Body of pancreas (tissue), 4 donors: ENCODE results near the gene TMEM97. TPM values are rescaled to one million over a fixed set of nuclear protein-coding genes. Genes with fewer than 3 reads are reported as not detected.

Experiments
- ATAC-seq: fragments of 150-250 bp; one replicate; pipeline ENCODE4 v1.9.1; 2016
- DNase-seq, 4 donors: peaks; one replicate each; pipeline ENCODE4 v3.0.0-alpha.2; 2019
- H3K27ac ChIP-seq, 4 donors: fragments of 200-600 bp; sonication (generic); 1 replicate in 3 of 4; 2 replicates in 1 of 4; pipeline versions ENCODE4 v1.5.1 to v1.6.1; 2016 to 2019; ENCODE audit warnings: mild to moderate bottlenecking in 1 of 4, mixed read lengths in 1 of 4, moderate library complexity in 1 of 4
- H3K27me3 ChIP-seq, 2 donors: fragments of 200-600 bp; sonication (generic); one replicate each; pipeline ENCODE4 v1.6.0; 2016; ENCODE audit warnings: mild to moderate bottlenecking in 1 of 2
- H3K36me3 ChIP-seq, 2 donors: fragments of 200-600 bp; sonication (generic); replicated peaks in 1 of 2; 2 replicates each; pipeline ENCODE4 v1.5.1; 2016; ENCODE audit warnings: low read depth in 2 of 2; ENCODE audit not compliant: insufficient read depth in 1 of 2
- H3K4me1 ChIP-seq: fragments of 200-600 bp; sonication (generic); one replicate; pipeline ENCODE4 v1.6.0; 2016
- H3K4me3 ChIP-seq, 2 donors: fragments of 200-600 bp; sonication (generic); 1 replicate in 1 of 2; 2 replicates in 1 of 2; pipeline ENCODE4 v1.5.1; 2016 to 2019
- H3K9me3 ChIP-seq, 3 donors: fragments of 200-600 bp; sonication (generic); 1 replicate in 2 of 3; 2 replicates in 1 of 3; pipeline ENCODE4 v1.5.1; 2016
- CTCF ChIP-seq, 7 experiments: fragments of 450-650 bp in 4 of 7; fragments of 200-600 bp in 3 of 7; sonication (generic) in 3 of 7; IDR thresholded peaks; one replicate each; pipeline ENCODE4 v1.5.1; 2016 to 2019; ENCODE audit warnings: antibody characterized with exemption in 7 of 7
- POLR2A ChIP-seq, 3 donors: fragments of 450-650 bp; IDR thresholded peaks; one replicate each; pipeline ENCODE4 v1.6.1; 2016; ENCODE audit warnings: antibody characterized with exemption in 3 of 3, mild to moderate bottlenecking in 2 of 3
- WGBS, 2 donors: methylation state at CpG; one replicate each; pipeline ENCODE4 v1.1.5; 2017; 5-methylcytosine and 5-hydroxymethylcytosine counted together
- intact Hi-C: fragments of 100-400 bp; cut with DNase I; formaldehyde crosslinking; loops from one replicate; pipeline ENCODE4 v1.15.1; 2023
- total RNA-seq, 2 donors: library from RNA; depleted of rRNA; stranded (reverse); fragments of >200 nt; gene quantifications; one replicate each; pipeline ENCODE4 v1.1.0, GENCODE V29; 2016

The TMEM97 gene
- total RNA-seq, 2 donors from 2014 or later, result 35.9 to 75.5 TPM

- DNase-seq (no peak), ATAC-seq (no peak)
- no peak overlapping the region for H3K27ac ChIP-seq
- H3K27me3 ChIP-seq, result no peaks in the 10 kb centered on the region
- intact Hi-C loops, result no loop called here
- H3K9me3 ChIP-seq, result no peaks in the 10 kb centered on the region
- TF ChIP-seq CTCF (IDR thresholded peaks at IDR 0.05), result no peak
- TF ChIP-seq POLR2A (IDR thresholded peaks at IDR 0.05), result no peak
- H3K4me1 ChIP-seq, result peaks cover 16% of the 10 kb centered on the region
- H3K36me3 ChIP-seq, result peaks cover 0 to 20% of the 10 kb centered on the region in 2 donors
- no peak overlapping the region for H3K4me3 ChIP-seq
- 92 to 93% methylated on average over 3 of the region's 3 CpGs for WGBS, 2 donors
Measured at GRCh38 chr17:28365487-28365886, 46.5 kb downstream of the TMEM97 start.

DNA sequence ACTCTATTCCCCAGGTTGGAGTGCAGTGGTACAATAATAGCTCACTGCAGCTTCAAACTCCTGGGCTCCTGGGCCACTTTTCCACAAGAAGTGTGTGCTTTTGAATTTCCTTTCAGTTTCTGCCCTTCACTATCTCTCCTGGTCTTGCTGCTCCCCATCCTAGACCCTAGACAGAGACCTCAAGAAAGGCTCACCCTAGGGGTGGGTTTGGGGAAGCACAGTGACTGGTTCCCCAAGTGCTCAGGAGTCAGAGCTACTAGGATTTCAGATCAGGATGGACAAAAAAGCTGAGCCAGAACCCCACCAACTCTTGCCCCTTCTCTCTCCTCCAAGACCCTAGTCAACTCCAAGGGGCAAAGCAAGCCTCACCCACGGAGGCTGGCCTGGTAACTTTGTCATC, 47.6 kb downstream of the TMEM97 start:
- no peak for DNase-seq
- Histone ChIP-seq H3K27me3 (no peaks in the 10 kb centered on the region), H3K36me3 (peaks cover 0 to 9% of the 10 kb centered on the region in 2 donors), H3K4me1 (peaks cover 27% of the 10 kb centered on the region), H3K9me3 (no peaks in the 10 kb centered on the region), H3K4me3 (no peak overlapping the region), H3K27ac (no peak overlapping the region)
- intact Hi-C loops, result no loop called here
- TF ChIP-seq CTCF (IDR thresholded peaks at IDR 0.05) (no peak), POLR2A (IDR thresholded peaks at IDR 0.05) (no peak)
- ATAC-seq, result no peak
- WGBS, 2 donors, result 70 to 78% methylated on average over 1 of the region's 1 CpG

- no peak overlapping the region for H3K4me3 ChIP-seq
- no peaks in the 10 kb centered on the region for H3K9me3 ChIP-seq
- H3K27ac ChIP-seq, result no peak overlapping the region
- DNase-seq (no peak), ATAC-seq (no peak)
- H3K27me3 ChIP-seq, result no peaks in the 10 kb centered on the region
- peaks cover 39% of the 10 kb centered on the region for H3K4me1 ChIP-seq
- no peak for TF ChIP-seq CTCF (IDR thresholded peaks at IDR 0.05)
- no peak for TF ChIP-seq POLR2A (IDR thresholded peaks at IDR 0.05)
- WGBS, 2 donors, result 79 to 83% methylated on average over 12 to 21 of the region's 21 CpGs
- intact Hi-C loops, result no loop called here
- peaks cover 0 to 6% of the 10 kb centered on the region in 2 donors for H3K36me3 ChIP-seq
Measured at GRCh38 chr17:28367641-28368305, 48.8 kb downstream of the TMEM97 start.

GRCh38 chr17:28368306-28368831, 49.4 kb downstream of the TMEM97 start:
- WGBS, 2 donors, result 32 to 55% methylated on average over 3 to 5 of the region's 5 CpGs
- ATAC-seq, result no peak
- no peak for DNase-seq
- intact Hi-C loops, result no loop called here
- TF ChIP-seq CTCF (IDR thresholded peaks at IDR 0.05) (no peak), POLR2A (IDR thresholded peaks at IDR 0.05) (no peak)
- peaks cover 0 to 5% of the 10 kb centered on the region in 2 donors for H3K36me3 ChIP-seq
- H3K4me1 ChIP-seq, result peaks cover 40% of the 10 kb centered on the region
- no peak overlapping the region for H3K4me3 ChIP-seq
- peak overlapping the region in 1 of 4 donors; percentile 72 for H3K27ac ChIP-seq
- H3K9me3 ChIP-seq, result no peaks in the 10 kb centered on the region
- no peaks in the 10 kb centered on the region for H3K27me3 ChIP-seq
